ENCODE data around the gene HUNK.

GRCh38 chr21:31930001-31930400 lies 57.2 kb downstream of the HUNK start:
- TF ChIP-seq CTCF (IDR thresholded peaks at IDR 0.05) (no peak), POLR2AphosphoS5 (IDR thresholded peaks at IDR 0.05) (no peak), EP300 (IDR thresholded peaks at IDR 0.05) (no peak), POLR2A (IDR thresholded peaks at IDR 0.05) (no peak)

Measured in suprapubic skin (tissue), 4 donors.